ENCODE measurements around the gene GRIA3.
"Not testable (repeated sequence)": the region's sequence is repeated elsewhere in the genome, so short reads cannot be mapped to it uniquely, and the experiment has no call there.

GRIA3 gene

GRCh38 chrX:123468481-123468880 lies 284.4 kb downstream of the GRIA3 start:
- DNase-seq (ENCODE audit: low spot score), result no peak

GRCh38 chrX:123475068-123475724 lies 291.1 kb downstream of the GRIA3 start:
- no peak for DNase-seq (ENCODE audit: low spot score)

DNA sequence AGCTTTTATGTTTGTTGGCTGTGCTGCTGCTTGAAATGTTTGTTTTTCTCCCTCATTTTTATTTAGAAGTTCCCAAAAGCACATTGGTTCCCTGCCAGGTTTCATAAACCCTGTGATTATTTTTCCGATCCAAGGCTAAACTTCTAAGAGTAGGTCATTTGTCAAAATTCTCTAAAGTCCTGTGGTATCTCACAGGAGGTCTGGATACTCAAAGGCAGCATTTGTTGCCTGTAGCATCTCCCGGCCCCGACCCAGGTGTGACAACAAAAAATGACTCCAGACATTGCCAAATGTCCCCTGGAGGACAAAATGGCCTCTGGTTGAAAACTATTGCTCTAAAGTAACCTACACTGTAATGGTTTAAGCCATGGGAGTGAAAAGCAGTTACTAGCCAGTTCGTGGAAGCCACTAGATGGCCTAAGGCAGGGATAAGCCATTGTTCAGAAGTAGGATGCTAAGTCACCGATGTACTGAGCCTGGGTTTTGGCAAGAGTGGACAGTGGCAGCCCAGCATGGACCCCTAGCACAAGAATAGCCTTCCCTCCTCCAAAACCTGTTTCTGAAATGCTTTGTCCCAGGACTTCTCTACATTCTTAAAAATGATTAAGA lies 292.6 kb downstream of the GRIA3 start:
- no peak for DNase-seq (ENCODE audit: low spot score)

DNA sequence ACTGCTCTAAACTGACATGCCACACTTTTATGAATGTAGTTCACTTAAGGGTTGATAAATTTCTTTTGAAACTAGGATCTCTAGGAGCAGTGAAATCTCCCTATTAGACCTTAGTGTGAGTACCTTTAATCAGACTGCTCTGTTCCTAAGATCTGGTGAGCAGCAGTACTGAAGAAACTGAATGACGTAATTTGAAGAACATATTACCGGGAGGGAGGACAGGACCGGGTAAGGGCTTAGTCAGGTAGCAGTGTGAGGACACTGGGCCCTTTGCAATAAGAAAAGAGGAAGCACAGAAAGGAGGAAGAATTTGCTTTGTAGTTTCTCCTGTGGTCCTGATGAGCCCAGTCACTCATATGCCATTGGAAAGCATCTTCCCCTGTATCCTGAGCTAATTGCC lies 293.6 kb downstream of the GRIA3 start:
- DNase-seq (ENCODE audit: low spot score), result no peak

DNA sequence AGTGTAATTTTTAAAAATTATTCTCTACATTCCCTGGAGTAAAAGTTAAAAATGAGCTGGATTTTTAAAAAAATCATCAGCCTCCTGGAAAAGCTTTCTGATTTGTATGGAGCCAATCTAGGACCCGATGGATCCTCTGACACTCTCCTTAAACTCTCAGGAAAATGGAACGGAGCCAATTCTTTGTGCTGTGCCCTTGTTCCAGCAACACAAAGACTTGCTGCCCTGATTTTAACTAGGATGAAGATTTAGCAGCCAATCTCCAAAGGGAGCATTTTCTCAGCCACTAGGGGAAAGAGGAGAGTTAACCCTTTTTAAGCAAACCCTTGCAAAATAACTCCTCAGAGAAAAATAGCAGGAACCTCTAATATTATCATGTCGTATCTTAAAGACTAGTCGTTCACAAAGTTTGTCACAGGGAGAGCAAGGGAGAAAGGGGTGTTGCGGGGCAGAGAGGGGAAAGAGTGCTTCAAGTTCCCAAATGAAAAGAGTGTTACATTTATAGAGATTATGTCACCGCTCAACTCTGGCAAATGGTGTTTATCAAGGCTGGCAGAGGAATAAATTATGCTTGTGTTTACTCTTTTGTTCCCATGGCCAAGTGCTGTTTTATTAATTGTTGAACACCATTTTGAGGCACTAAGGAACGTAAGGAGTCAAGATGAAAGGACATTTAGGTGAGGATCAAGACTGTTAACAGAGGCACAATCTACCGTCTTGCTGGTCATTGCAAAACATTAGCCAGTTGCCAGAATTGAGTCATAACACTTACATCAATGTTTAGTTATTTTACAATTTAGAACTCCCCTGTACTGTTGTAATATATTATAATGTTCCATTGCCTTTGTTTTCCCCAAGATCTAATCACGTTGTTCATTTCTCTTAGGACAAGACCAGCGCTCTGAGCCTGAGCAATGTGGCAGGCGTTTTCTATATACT lies 298.1 kb downstream of the GRIA3 start:
- no peak for DNase-seq (ENCODE audit: low spot score)

- DNase-seq (ENCODE audit: low spot score), result no peak
Observed at GRCh38 chrX:123486297-123486696, 302.2 kb downstream of the GRIA3 start.

DNA sequence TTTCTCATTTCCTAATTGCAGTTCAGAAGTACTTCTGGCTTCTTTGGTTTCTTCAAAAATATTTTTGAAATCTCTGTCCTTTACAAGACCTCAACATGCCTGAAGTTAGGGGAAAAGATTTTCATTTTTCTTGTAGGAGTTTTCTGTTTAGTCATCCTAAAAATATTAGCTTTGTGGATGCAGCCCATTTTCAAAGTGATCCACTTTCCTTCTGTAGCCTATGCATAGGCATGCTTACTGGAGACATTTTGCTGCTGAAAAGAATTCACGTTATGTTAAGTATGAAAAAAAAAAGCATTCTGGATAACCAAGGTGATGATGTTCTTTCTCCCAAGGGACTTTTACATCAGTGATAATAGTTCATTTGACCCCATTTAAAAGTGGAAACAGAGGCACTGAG lies 303.2 kb downstream of the GRIA3 start:
- no peak for DNase-seq (ENCODE audit: low spot score)

GRCh38 chrX:123487669-123488068 lies 303.6 kb downstream of the GRIA3 start:
- DNase-seq (ENCODE audit: low spot score), result no peak

- DNase-seq (ENCODE audit: low spot score), result no peak
Observed at GRCh38 chrX:123489011-123489410, 304.9 kb downstream of the GRIA3 start.

DNA sequence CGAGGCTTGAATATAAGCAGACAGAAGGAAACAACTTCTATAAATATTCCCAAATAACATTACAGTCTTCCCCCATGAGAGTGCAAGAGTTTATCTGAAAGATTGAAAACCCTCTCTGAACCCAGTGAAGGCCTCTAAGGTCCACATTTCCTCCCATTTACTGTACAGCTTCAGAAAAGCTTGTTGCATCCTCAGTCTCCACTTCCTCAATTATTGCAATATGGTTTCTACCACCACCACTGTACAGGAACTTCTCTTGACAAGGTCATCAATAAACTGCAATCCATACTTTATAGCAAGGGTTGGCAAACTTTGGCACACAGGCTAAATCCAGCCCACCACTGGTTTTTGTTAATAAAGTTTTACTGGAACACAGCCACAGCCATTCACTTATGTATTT lies 309.8 kb downstream of the GRIA3 start:
- no peak for DNase-seq (ENCODE audit: low spot score)

GRCh38 chrX:123499787-123500186 lies 315.7 kb downstream of the GRIA3 start:
- DNase-seq (ENCODE audit: low spot score), result no peak

- no peak for DNase-seq (ENCODE audit: low spot score)
Observed at GRCh38 chrX:123504047-123504446, 320.0 kb downstream of the GRIA3 start.

DNA sequence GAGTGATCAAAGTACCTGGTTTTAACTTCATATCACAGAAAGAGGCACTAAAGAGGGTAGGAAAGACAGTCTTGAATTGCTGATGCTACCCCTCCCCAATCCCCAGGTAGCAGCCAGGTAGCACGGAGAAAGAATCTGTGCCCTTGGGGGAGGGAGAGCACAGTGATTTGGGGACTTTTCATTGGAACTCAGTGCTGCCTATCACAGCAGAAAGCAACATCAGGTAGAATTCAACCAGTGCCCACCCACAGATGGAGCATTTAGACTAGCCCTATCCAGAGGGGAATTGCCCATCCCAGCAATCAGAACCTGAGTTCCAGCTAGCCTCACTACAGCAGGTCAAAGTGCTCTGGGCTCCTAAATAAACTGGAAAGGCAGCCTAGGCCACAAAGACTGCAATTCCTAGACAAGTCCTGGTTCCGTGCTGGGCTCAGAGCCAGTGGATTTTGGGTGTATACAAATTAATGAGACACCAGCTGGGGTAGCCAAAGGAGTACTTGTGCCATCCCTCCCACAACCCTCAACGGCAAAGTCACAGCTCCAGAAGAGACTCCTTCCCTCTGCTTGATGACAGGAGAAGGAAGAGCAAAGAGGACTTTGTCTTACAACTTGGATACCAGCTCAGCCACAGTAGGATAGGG lies 320.7 kb downstream of the GRIA3 start:
- no peak for DNase-seq (ENCODE audit: low spot score)

DNA sequence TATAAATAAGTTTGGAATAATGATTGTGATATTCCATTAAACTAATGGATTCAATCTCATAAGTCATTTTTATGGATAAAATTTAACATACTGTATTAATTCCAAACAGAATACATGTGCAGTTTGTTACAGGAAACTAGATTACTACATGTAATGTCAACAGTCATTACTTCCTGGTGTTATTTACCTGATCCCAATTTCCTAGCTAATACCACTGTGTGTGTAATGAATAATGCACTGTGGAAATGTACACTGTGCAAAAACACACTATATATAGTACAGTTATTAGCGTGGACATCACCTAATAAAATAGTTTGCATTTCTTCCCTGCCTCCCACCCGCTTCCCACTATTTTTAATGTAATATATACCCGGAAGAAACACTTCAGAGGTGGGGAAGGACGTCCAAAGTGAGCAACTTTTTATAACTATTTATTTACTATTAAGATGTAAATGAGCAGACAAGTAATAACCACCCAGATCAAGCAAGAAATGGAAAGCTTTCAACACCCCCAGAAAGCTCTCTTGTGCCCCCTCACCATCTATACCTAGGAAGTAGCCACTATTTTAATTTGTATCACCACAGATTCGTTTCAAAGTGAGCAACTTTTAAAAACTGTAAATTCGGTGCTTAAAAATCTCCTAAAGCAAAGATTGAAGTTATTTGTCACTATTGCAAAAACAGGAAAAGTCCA lies 329.7 kb downstream of the GRIA3 start:
- no peak for DNase-seq (ENCODE audit: low spot score)

DNA sequence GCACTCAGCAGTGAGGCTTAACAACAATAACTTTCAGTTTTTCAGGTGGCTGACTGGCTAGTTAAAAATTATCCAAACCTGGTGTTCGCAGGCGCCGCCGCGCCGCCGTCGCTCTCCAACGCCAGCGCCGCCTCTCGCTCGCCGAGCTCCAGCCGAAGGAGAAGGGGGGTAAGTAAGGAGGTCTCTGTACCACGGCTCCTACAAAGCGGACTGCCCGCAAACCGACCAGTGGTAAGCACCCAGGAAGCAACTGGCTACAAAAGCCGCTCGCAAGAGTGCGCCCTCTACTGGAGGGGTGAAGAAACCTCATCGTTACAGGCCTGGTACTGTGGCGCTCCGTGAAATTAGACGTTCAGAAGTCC lies 330.2 kb downstream of the GRIA3 start:
- DNase-seq (ENCODE audit: low spot score), result not testable (repeated sequence)

GRCh38 chrX:123518791-123519190 lies 334.7 kb downstream of the GRIA3 start:
- DNase-seq (ENCODE audit: low spot score), result no peak

- DNase-seq (ENCODE audit: low spot score), result no peak
Observed at GRCh38 chrX:123525123-123525725, 341.1 kb downstream of the GRIA3 start.

DNA sequence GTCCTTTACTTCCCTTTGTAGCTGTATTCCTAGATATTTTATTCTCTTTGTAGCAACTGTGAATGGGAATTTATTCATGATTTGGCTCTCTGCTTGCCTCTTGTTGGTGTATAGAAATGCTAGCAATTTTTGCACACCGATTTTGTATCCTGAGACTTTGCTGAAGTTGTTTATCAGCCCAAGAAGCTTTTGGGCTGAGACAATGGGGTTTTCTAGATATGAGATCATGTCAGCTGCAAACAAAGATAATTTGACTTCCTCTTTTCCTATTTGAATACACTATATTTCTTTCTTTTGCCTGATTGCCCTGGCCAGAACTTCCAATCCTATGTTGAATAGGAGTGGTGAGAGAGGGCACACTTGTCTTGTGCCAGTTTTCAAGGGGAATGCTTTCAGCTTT lies 346.6 kb downstream of the GRIA3 start:
- DNase-seq (ENCODE audit: low spot score), result not testable (repeated sequence)
